ENCODE results near the gene NLK. TPM values are rescaled to one million over a fixed set of nuclear protein-coding genes. Genes with fewer than 3 reads are reported as not detected.

Gene NLK
- polyA plus RNA-seq, 6 donors from 2014 or later = 1.3 to 6.9 (median 2.0) TPM

Other genes starting within 250 kb of the NLK start
- gene NOS2, start 242.1 kb upstream of the NLK start, polyA plus RNA-seq (ENCODE audit: low read depth in 6 of 6) = under 1 TPM in 1 of 6 donors, not detected in 5; 0.08 TPM
- gene LYRM9, start 149.3 kb upstream of the NLK start, polyA plus RNA-seq (ENCODE audit: low read depth in 6 of 6) = 10 to 100 TPM; 16.7 to 29.0 (median 25.3) TPM